Measurements from ENCODE around the gene RPP40.
"Not testable (repeated sequence)": the region's sequence is repeated elsewhere in the genome, so short reads cannot be mapped to it uniquely, and the experiment has no call there.

RPP40 gene

DNA sequence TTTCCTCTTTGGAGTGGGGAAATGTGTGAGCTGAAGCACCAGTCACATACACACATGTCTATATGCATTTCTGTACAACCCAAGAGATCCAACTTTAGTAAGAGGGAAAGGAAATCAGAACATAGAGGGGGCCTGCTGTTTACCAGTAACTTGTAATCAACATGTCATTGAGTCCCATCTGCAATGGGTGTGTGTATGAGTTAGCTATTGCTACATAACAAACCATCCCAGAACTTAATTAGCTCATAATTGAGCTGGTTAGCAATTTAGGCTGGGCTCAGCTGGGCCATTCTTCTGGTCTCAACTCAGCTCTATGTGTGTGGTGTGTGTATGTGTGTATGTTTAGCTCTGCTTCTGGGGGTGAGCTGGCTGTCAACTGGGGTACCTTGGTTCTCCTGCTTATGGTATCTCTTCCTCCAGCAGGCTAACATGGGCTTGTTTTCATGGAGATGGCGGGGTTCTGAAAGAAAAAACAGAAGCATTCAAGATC lies 10.3 kb upstream of the RPP40 start:
- no peak for DNase-seq (ENCODE audit: low spot score)

DNA sequence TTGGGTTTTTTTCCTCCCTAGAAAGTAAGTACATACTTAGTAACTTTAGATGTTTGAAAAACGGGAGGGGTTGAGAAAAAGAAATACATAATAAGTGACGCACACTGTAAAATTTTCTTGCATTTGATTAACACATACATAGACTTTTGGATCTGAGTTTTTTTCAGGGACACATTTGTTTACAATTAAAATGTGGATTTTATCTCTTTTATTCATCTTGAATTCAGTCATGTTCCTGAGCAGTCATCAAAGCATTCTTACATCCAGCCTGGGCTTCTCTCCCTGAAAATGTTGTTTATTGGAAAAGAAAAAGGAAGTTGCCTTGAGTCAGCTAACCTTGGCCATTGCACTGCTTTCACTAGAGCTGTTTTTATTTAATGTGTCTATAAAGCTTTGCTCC lies 8.7 kb upstream of the RPP40 start:
- DNase-seq (ENCODE audit: low spot score) = no peak

DNA sequence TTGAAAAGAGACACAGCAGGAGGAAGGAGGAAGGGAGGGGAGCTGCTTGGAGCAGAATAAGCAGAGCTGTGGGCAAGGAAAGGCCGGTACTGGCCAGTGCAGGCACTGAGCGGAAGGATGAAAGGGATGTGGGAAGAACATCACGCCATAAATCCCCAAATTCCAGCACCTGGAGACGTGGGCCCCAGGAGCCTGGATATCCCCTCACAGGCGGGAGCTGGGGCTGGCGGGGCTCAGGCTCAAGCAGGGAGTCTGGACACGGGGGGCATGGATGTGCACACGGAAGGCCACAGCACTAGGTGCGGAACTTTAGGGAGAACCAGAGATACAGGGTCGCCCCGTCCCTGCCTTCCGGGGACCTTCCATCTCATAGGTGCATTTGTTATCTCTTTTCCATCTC lies 7.5 kb upstream of the RPP40 start:
- no peak for DNase-seq (ENCODE audit: low spot score)

DNA sequence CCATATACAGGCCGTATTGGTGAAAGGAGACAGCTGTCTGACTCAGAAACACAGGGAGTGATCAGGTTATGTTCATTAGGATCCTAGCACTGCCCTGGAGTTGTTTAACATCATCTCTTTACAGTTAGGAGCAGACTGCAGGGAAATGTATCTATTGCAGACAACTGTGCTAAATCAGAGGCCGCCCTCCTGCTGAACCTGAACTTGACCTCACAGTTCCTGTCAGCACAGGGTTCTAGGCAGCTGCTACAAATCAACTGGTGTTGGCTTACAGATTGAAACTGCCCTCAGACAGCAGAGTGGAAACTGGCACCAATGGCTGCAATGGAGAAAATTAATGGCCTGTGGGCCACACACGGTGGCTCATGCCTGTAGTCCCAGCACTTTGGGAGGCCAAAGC lies 3.7 kb upstream of the RPP40 start:
- no peak for DNase-seq (ENCODE audit: low spot score)

DNA sequence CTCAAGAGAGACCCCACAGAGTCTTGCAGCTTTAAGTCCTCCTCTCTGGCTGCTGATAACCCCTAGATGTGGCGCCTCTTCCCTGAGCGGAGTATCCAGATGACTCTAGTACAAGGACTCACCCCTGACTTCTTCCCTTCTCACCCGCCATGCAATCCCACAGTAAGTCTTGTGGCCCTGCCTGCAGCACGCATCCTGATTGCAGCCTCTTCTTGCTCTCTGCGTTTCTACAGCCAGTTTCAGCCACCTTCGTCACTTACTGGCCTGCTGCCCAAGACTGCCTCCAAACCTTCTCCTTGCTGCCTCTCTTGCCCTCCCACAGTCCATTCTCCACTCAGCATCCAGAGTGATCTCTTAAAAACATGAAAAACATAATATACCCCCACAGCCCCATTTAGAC lies 2.4 kb upstream of the RPP40 start:
- no peak for DNase-seq (ENCODE audit: low spot score)

DNA sequence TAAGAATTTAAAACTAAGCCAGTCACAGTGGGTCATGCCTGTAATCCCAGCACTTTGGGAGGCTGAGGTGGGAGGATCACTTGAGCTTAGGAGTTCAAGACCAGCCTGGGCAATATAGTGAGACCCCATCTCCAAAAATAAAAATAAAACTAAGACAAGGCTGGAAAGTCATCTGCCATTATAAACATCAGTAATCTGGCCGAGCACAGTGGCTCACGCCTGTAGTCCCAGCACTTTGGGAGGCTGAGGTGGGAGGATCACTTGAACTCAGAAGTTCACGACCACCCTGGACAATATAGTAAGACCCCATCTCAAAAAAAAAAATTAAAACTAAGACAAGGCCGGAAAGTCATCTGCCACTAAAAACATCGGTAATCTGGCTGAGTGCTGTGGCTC lies 1.2 kb upstream of the RPP40 start:
- DNase-seq (ENCODE audit: low spot score) = not testable (repeated sequence)

DNA sequence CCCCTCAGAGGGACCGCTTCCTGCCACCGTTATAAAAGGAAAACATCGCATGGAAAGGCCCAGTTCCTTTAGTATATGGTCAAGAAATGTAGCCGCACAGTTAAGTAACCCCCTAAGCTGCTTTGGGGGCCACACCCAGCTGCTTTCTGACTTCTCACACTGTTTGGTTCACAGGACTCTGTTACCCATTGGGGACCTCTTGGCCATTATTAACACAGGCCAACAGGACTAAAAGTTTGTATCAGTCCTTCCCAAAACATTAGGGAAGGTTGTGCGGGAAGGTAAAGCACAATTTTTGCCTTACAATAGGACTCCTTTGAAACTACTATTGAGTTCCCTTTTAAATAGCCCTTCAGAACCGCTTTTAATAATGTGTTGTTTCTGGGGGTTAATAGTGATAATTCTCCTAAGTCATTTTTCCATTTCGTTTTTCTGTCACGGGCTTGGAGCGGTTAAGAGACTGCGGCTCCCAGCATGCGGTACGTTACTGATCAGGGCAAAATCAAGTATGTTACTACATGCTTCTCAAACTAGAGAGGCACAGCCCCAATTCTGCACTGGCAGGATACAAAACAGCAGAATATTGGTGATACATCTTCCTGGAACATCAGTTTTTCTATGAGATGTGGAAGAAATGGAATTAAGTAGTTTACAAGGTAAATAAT lies 668 bp upstream of the RPP40 start:
- no peak for DNase-seq (ENCODE audit: low spot score)

DNA sequence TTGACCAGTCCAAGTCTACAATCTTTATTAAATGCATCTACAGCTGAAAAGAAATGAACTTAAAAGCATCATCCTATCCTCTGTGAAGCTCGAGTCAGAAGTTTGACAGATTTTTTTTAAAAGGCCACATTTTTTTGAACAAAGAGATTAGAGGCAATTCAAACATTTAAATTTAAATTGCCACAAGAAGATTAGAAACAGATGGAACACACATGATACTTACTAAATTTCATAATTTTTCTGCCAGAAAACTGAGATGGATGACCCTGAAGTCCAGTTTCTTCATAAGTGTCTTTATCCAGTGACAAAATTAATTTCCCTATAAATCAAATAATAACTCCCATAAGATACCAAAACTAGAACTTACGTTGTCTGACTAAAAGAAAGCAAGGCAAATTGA lies 4.3 kb downstream of the RPP40 start:
- DNase-seq (ENCODE audit: low spot score) = no peak

DNA sequence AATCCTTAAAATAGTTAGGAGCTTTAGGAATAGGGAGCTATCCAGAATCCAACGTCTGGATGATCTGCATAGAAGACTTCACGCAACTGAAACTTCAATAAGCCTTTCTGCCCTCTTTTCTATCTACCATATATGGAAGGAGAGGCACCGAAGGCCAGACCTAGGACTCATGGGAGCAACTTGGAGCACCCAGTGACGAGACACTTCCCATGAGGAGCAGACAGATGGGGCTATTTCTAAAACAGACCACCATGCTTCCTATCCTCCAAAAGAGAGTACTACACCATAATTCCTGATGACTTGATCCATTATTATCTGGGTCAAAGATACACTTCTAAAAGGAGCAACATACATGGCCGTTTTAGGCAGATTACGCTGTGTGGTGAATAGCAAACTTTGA lies 6.0 kb downstream of the RPP40 start:
- no peak for DNase-seq (ENCODE audit: low spot score)

DNA sequence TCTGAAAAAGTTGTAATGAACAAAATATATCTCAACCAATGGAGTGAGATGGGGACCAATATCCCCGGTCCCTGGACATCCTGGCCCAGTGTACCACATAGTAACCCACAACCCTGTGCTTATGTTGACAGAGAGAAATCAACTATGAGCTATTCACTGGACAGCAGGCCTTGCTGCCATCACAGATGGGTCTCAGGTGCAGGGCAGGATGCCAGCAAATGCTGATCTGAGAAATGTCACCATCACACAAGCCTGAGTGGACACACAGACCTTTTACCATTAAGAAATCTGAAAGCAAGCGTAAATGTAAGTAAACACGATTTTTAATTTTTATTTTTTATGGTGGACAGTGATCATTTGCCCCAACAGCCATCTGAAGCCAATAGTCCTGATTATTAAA lies 9.1 kb downstream of the RPP40 start:
- no peak for DNase-seq (ENCODE audit: low spot score)

DNA sequence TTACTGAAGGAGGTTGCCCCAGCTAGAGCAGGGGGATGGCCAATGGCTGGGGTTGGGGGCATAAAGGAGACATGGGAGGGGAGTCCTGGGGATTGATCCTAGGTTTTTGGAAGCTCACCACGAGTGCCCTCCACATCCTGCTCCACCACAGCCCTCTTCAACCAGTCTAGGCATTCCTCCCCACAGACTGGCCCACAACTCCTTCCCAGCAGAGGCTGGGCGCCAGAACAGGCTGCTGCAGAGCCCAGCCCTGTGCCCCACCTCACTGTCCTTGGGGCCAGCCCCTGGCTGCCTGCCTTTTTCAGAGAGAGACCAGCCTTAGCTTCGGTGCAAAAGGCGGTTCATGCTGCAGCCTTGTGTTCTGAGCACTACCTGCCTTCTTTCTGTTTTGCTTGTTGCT lies 16.4 kb downstream of the RPP40 start:
- no peak for DNase-seq (ENCODE audit: low spot score)

DNA sequence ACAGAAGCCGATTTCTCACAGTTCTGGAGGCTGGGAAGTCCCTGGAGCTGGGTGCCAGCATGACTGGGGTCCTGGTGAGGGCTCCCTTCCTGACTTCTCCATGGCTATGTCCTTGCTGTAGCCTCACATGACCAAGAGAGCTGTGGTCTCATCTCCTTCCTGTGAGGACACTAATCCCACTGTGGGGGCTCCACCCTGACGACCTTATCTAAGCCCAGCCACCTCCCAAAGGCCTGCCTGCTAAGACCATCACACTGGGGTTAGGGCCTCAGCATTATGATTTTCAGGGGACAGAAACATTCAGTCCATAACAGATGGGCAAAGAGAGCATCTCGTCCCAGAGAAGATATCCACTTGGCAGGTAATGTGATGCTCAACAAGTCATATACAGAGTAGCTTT lies 16.8 kb downstream of the RPP40 start:
- DNase-seq (ENCODE audit: low spot score) = no peak

DNA sequence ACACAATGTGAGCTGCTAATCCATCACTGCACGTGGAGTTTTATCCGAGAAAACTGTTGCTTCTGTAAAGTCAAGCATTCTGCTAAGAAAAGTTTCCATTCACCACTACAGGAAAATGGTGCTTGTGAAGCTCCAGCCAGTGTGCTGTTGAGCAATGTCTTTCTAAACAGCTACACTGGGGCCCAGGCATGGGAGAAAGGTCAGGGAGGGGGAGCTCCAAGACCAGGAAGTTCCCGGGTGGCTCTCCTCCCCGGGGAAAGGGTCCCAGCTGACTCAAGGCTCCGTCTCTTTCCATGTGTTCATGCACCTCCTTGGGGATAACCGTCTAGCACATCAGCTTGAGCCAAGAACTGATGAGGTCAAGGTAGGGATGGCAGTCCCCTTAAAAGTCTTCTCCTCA lies 20.5 kb downstream of the RPP40 start:
- DNase-seq (ENCODE audit: low spot score) = no peak

DNA sequence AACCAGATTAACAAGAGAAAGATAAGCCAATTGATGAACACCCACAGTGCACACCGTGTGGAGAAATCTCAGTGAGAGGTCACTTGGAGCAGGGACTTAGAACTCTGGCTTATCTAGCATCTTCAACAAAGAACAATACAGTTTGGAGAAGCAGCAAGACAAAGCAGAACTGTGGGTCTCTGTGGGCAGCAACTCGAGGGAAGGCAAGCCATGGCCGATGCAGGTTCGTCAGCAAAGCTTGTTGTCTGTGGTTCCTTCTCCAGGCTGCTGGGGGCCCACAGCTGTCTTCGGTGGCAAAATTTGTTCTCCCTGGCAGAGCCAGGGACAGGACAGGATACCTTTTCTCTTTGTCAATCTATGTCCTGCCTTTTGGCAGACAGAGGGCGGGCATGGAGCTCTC lies 22.1 kb downstream of the RPP40 start:
- no peak for DNase-seq (ENCODE audit: low spot score)

DNA sequence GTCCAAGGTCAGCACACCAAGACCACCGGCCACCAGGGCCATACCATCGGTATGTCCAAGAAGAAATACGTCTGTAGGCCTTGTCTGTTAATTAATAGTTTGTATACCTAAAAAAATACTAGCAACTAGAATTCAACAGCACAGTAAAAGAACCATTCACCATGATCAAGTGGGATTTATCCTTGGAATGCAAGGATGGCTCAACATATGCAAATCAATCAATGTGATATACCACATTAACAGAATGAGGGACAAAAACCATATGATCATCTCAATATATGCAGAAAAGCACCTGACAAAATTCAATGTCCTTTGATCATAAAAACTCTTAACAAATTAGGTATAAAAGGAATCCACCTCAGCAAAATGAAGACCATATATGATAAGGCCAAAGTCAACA lies 24.4 kb downstream of the RPP40 start:
- DNase-seq (ENCODE audit: low spot score) = no peak

DNA sequence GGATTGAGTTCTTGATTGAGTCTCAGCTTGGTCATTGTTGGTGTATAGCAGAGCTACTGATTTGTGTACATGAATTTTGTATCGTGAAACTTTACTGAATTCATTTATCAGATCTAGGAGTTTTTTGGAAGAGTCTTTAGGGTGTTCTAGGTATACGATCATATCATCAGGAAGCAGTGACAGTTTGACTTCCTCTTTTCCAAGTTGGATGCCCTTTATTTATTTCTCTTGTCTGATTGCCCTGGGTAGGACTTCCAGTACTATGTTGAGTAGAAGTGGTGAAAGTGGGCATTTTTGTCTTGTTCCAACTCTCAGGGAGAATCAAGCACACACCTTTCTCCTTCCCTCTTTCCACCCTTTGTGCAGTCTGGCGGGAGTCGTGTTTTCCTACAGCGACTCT lies 26.4 kb downstream of the RPP40 start:
- DNase-seq (ENCODE audit: low spot score) = no peak

DNA sequence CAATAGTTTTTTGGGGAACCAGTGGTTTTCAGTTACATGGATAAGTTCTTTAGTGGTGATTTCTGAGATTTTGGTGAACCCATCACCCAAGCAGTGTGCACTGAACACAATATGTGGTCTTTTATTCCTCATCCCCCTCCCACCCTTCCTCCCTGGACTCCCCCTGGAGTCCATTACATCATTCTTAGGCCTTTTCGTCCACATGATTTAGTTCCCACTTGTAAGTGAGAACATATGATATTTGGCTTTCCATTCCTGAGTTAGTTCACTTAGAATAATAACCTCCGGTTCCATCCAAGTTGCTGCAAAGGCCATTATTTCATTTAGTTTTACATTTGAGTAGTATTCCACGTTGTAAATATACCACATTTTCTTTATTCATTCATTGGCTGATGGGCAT lies 28.3 kb downstream of the RPP40 start:
- no peak for DNase-seq (ENCODE audit: low spot score)

DNA sequence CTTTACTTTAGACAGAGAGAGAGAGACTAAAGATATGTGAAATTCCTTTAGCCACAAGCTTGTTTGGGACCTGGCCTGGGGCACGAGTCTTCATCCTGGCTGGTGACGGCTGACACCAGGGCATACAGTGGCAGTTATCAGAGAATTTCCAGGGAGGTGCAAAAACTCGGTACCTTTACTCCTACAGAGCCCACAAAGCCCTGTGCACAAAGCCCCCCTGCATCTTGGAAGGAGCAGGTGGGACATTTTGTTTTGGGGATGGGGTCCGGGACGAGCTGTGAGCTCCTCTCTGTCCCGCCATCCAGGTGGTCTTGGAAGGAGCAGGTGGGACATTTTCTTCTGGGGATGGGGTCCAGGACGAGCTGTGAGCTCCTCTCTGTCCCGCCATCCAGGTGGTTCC lies 28.9 kb downstream of the RPP40 start:
- no peak for DNase-seq (ENCODE audit: low spot score)

DNA sequence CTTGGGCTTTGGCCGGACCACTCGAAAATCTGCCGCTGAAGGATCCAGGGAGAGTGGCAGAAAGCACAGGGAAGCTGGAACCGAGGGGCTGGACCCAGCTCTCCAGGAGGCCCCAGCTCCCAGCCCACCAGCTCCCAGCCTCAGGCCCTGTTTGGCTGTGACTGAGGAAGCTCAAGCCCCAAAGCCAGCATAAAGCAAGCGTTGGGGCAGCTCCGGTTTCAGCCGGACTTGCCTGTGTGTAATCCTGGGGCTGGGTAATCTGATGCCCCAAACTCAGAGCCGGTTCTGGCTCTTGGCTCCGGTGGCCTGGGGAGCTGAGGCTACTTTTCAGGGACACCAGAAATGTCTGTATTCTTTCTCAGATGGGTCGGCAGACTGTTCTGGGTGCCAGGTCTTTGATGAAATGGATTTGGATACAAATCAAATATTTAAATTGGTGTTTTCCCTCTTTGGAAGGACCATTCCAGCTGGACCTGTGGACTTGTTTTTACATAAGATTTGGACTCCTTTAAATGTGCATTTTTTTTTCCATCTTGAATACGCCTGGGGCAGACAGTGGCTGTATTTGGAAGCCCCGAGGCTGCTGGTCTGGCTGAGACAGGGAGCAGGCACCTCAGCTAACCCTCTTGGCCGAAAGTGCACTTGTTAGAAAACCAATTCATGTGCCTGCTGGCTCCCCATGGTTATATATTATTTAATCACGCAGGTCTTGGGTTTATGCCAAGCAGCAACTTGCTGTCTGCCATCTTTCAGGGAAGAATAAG lies 29.7 kb downstream of the RPP40 start:
- no peak for DNase-seq (ENCODE audit: low spot score)

DNA sequence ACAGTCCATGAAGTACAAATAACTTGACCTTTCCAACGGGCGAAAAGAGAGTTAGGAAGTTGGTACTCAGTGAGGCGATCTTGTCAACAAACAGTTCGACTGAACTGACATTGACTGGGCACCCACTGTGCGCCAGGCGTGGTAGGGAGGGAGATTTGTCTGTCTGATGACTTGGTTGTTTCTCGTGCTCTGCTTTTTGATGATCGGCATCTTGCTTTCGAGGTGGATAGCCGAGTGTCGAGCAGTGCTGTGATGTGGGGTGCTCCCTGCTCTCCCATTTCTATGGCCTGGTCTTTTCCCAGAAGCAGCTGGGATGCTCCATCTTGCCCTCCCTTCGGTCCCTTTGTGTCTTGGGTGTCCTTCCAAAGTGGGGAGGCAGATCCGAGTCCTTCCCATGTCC lies 30.4 kb downstream of the RPP40 start:
- DNase-seq (ENCODE audit: low spot score) = no peak

DNA sequence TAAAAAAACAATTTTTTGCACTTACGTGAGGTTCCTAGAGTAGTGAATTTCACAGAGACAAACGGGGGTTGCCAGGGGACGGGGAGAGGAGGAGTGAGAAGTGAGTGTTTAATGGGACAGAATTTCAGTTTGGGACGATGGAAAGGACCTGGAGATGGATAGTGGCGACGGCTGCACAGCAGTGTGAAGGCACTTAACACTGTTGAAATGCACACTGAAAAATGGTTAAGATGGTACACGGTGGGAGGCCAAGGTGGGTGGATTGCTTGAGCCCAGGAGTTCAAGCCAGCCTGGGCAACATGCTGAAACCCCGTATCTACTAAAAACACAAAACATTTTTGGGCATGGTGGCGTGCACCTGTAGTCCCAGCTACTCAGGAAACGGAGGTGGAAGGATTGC lies 31.4 kb downstream of the RPP40 start:
- DNase-seq (ENCODE audit: low spot score) = no peak

DNA sequence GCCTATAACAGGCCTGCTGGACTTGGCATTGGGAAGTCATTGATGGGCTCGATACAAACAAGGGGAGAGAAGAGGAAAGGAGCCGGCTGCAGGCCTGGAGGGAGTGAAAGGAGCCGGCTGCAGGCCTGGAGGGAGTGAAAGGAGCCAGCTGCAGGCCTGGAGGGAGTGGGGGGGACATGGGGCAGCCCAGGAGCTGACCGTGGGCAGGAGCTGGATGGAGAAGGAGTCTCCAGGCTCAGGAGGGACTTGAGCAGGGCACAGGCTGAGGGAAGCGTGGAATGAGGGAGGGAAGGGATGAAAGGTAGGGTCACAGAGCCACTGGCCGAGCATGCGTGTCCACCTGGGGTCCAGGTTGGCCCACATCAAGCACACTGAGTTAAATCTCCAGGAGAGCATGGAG lies 32.0 kb downstream of the RPP40 start:
- no peak for DNase-seq (ENCODE audit: low spot score)

DNA sequence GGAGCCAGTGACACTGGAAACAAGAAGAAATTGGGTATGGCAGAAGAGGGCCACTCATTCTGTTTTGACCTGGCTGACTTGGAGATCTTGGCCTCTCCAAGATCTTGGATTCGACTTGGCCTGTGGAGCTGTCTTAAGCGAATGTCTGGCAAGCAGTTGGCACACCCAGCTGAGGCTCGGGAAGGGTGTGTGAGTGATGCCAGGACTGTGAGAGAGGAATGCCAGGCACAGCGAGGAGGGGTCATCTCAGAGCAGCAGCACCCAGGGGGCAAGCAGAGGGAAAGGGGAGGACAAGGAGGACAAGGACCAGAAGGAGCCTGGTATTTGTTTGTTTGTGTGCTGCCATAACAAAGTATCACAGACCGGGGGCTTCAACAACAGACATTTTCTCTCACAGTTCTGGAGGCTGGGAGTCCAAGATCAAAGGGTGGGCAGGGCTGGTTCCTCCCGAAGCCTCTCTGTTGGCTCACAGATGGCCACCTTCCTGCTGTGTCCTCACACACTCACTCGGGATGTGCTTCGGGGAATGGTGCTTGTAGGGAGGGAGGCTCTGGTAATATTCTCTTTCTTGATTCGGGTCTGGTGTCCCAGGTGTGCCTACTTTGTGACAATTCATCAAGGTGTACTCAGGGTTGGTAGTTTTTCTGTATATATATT lies 33.0 kb downstream of the RPP40 start:
- DNase-seq (ENCODE audit: low spot score) = no peak

Measured in SW480 (cell line).